ENCODE data around the gene NCF2.

DNA sequence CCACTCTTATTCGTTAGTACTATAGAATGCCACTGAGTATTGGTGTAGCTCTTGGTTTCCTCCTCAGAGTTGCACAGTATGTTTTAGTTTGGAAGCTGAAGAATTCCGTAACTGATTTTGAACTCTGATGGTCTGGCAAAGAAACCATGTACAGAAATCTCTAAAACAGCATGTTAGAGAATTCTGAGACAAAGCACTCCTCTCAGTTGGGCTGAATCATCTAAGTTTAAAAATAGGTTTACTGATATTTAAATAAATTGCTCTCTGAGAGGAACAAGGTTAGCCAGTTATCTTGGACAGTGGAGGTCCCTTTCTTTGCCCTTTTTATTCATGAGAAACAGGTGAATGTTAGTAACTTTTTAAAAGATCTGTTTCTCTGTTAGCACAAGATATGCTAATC is 43.8 kb downstream of the NCF2 start:
- TF ChIP-seq, protein P1, sequence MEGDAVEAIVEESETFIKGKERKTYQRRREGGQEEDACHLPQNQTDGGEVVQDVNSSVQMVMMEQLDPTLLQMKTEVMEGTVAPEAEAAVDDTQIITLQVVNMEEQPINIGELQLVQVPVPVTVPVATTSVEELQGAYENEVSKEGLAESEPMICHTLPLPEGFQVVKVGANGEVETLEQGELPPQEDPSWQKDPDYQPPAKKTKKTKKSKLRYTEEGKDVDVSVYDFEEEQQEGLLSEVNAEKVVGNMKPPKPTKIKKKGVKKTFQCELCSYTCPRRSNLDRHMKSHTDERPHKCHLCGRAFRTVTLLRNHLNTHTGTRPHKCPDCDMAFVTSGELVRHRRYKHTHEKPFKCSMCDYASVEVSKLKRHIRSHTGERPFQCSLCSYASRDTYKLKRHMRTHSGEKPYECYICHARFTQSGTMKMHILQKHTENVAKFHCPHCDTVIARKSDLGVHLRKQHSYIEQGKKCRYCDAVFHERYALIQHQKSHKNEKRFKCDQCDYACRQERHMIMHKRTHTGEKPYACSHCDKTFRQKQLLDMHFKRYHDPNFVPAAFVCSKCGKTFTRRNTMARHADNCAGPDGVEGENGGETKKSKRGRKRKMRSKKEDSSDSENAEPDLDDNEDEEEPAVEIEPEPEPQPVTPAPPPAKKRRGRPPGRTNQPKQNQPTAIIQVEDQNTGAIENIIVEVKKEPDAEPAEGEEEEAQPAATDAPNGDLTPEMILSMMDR (IDR thresholded peaks at IDR 0.05), result no peak
- TF ChIP-seq POLR2AphosphoS5 (IDR thresholded peaks at IDR 0.05; ENCODE audit: insufficient read depth in 1 of 2, low read depth in 1 of 2) (no peak), POLR2A (IDR thresholded peaks at IDR 0.05) (no peak)
